Measurements from ENCODE around the gene RNPEP. TPM values are rescaled to one million over a fixed set of nuclear protein-coding genes. Genes with fewer than 3 reads are reported as not detected.

The RNPEP gene
- total RNA-seq, 1 experiment from 2014 or later = 57.4 TPM

DNA sequence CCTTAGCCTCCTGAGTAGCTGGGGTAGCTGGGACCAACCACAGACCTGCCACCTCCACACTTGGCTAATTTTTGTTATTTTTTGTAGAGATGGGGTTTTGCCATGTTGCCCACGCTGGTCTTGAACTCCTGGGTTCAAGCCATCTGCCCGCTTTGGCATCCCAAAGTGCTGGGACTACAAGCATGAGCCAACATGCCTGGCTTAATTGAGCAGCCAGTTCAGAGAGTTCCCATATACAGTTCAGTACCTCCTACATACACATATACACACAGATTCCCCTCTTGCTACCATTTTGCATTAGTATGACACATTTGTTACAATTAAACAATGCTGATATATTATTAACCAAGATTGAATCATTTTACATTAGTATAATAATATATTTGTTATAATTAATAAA is 2.9 kb downstream of the RNPEP start (continued):
- TF ChIP-seq, protein P1, sequence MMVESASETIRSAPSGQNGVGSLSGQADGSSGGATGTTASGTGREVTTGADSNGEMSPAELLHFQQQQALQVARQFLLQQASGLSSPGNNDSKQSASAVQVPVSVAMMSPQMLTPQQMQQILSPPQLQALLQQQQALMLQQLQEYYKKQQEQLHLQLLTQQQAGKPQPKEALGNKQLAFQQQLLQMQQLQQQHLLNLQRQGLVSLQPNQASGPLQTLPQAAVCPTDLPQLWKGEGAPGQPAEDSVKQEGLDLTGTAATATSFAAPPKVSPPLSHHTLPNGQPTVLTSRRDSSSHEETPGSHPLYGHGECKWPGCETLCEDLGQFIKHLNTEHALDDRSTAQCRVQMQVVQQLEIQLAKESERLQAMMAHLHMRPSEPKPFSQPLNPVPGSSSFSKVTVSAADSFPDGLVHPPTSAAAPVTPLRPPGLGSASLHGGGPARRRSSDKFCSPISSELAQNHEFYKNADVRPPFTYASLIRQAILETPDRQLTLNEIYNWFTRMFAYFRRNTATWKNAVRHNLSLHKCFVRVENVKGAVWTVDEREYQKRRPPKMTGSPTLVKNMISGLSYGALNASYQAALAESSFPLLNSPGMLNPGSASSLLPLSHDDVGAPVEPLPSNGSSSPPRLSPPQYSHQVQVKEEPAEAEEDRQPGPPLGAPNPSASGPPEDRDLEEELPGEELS (CRISPR knock-in tag; IDR thresholded peaks at IDR 0.05) = no peak
- TF ChIP-seq, protein P2, sequence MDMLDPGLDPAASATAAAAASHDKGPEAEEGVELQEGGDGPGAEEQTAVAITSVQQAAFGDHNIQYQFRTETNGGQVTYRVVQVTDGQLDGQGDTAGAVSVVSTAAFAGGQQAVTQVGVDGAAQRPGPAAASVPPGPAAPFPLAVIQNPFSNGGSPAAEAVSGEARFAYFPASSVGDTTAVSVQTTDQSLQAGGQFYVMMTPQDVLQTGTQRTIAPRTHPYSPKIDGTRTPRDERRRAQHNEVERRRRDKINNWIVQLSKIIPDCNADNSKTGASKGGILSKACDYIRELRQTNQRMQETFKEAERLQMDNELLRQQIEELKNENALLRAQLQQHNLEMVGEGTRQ (CRISPR knock-in tag; IDR thresholded peaks at IDR 0.05) = no peak
- no peak for TF ChIP-seq ATF1 (CRISPR knock-in tag; IDR thresholded peaks at IDR 0.05)
- TF ChIP-seq SMAD4 (CRISPR knock-in tag; IDR thresholded peaks at IDR 0.05) = no peak

GRCh38 chr1:201988601-201989000 is 6.2 kb downstream of the RNPEP start:
- no peak for DNase-seq (ENCODE audit: low spot score)
- H3K4me1 Mint-ChIP-seq = peaks cover 19% of the 10 kb centered on the region
- H3K27ac Mint-ChIP-seq = peak overlapping the region; percentile 45; the same call in 1 of the 2 replicates
- no peak overlapping the region for H3K4me3 Mint-ChIP-seq
- no peaks in the 10 kb centered on the region for H3K27me3 Mint-ChIP-seq (ENCODE audit: low read depth)
- peaks cover 44% of the 10 kb centered on the region for H3K36me3 Mint-ChIP-seq
- CTCF ChIA-PET = interaction anchor here (0.9 kb wide), 1 partner anchor 93 kb away, joined by 3 read pairs; no protein-coding TSS in a partner anchor
- no peaks in the 10 kb centered on the region for H3K9me3 Mint-ChIP-seq
- ATAC-seq = no peak
- POLR2A ChIA-PET = interaction anchor here (0.5 kb wide), 1 partner anchor 65 kb away, joined by 3 read pairs; no protein-coding TSS in a partner anchor
- TF ChIP-seq SOX15 (CRISPR knock-in tag; IDR thresholded peaks at IDR 0.05) (no peak), ZNF396 (CRISPR knock-in tag; IDR thresholded peaks at IDR 0.05; ENCODE audit: borderline replicate concordance) (no peak), SP1 (CRISPR knock-in tag; conservative IDR thresholded peaks at IDR 0.05) (no peak), ZNF425 (CRISPR knock-in tag; conservative IDR thresholded peaks at IDR 0.05) (no peak), NFE2L1 (CRISPR knock-in tag; IDR thresholded peaks at IDR 0.05) (no peak), CBFB (CRISPR knock-in tag; IDR thresholded peaks at IDR 0.05; ENCODE audit: low read depth) (no peak)
- TF ChIP-seq, protein P3, sequence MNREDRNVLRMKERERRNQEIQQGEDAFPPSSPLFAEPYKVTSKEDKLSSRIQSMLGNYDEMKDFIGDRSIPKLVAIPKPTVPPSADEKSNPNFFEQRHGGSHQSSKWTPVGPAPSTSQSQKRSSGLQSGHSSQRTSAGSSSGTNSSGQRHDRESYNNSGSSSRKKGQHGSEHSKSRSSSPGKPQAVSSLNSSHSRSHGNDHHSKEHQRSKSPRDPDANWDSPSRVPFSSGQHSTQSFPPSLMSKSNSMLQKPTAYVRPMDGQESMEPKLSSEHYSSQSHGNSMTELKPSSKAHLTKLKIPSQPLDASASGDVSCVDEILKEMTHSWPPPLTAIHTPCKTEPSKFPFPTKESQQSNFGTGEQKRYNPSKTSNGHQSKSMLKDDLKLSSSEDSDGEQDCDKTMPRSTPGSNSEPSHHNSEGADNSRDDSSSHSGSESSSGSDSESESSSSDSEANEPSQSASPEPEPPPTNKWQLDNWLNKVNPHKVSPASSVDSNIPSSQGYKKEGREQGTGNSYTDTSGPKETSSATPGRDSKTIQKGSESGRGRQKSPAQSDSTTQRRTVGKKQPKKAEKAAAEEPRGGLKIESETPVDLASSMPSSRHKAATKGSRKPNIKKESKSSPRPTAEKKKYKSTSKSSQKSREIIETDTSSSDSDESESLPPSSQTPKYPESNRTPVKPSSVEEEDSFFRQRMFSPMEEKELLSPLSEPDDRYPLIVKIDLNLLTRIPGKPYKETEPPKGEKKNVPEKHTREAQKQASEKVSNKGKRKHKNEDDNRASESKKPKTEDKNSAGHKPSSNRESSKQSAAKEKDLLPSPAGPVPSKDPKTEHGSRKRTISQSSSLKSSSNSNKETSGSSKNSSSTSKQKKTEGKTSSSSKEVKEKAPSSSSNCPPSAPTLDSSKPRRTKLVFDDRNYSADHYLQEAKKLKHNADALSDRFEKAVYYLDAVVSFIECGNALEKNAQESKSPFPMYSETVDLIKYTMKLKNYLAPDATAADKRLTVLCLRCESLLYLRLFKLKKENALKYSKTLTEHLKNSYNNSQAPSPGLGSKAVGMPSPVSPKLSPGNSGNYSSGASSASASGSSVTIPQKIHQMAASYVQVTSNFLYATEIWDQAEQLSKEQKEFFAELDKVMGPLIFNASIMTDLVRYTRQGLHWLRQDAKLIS (CRISPR knock-in tag; IDR thresholded peaks at IDR 0.05; ENCODE audit: borderline replicate concordance) = no peak
- TF ChIP-seq, protein P2 (CRISPR knock-in tag; IDR thresholded peaks at IDR 0.05) = no peak
- TF ChIP-seq, protein P4, sequence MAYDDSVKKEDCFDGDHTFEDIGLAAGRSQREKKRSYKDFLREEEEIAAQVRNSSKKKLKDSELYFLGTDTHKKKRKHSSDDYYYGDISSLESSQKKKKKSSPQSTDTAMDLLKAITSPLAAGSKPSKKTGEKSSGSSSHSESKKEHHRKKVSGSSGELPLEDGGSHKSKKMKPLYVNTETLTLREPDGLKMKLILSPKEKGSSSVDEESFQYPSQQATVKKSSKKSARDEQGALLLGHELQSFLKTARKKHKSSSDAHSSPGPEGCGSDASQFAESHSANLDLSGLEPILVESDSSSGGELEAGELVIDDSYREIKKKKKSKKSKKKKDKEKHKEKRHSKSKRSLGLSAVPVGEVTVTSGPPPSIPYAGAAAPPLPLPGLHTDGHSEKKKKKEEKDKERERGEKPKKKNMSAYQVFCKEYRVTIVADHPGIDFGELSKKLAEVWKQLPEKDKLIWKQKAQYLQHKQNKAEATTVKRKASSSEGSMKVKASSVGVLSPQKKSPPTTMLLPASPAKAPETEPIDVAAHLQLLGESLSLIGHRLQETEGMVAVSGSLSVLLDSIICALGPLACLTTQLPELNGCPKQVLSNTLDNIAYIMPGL (CRISPR knock-in tag; IDR thresholded peaks at IDR 0.05) = no peak
- TF ChIP-seq, protein P5, sequence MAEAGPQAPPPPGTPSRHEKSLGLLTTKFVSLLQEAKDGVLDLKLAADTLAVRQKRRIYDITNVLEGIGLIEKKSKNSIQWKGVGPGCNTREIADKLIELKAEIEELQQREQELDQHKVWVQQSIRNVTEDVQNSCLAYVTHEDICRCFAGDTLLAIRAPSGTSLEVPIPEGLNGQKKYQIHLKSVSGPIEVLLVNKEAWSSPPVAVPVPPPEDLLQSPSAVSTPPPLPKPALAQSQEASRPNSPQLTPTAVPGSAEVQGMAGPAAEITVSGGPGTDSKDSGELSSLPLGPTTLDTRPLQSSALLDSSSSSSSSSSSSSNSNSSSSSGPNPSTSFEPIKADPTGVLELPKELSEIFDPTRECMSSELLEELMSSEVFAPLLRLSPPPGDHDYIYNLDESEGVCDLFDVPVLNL (CRISPR knock-in tag; IDR thresholded peaks at IDR 0.05; ENCODE audit: borderline replicate concordance, low read depth) = no peak

All from WTC11 (cell line).